ENCODE results near the gene DNAJC9.

DNAJC9 gene

GRCh38 chr10:73238990-73239566 lies 8.0 kb downstream of the DNAJC9 start:
- no peak for DNase-seq

GRCh38 chr10:73234695-73235094 lies 12.4 kb downstream of the DNAJC9 start:
- no peak for DNase-seq

- DNase-seq: no peak
These were observed 13.2 kb downstream of the DNAJC9 start for GRCh38 chr10:73233883-73234282.

GRCh38 chr10:73232887-73233286 lies 14.2 kb downstream of the DNAJC9 start:
- DNase-seq: no peak

- DNase-seq: no peak
These were observed 17.5 kb downstream of the DNAJC9 start for GRCh38 chr10:73229567-73229966.

GRCh38 chr10:73228247-73228646 lies 18.8 kb downstream of the DNAJC9 start:
- no peak for DNase-seq

- DNase-seq: no peak
These were observed 20.4 kb downstream of the DNAJC9 start for GRCh38 chr10:73226663-73227062.

GRCh38 chr10:73225518-73225917 lies 21.5 kb downstream of the DNAJC9 start:
- no peak for DNase-seq

- DNase-seq: no peak
These were observed 26.1 kb downstream of the DNAJC9 start for GRCh38 chr10:73220989-73221388.

GRCh38 chr10:73219384-73219783 lies 27.7 kb downstream of the DNAJC9 start:
- no peak for DNase-seq

- DNase-seq: no peak
These were observed 28.4 kb downstream of the DNAJC9 start for GRCh38 chr10:73218431-73219191.

GRCh38 chr10:73217628-73218027 lies 29.4 kb downstream of the DNAJC9 start:
- DNase-seq: no peak

GRCh38 chr10:73215749-73216148 lies 31.3 kb downstream of the DNAJC9 start:
- DNase-seq: no peak

GRCh38 chr10:73211106-73211811 lies 35.8 kb downstream of the DNAJC9 start:
- no peak for DNase-seq

- no peak for DNase-seq
These were observed 36.5 kb downstream of the DNAJC9 start for GRCh38 chr10:73210395-73211105.

GRCh38 chr10:73209705-73210104 lies 37.4 kb downstream of the DNAJC9 start:
- no peak for DNase-seq

GRCh38 chr10:73207883-73208282 lies 39.2 kb downstream of the DNAJC9 start:
- DNase-seq: no peak

GRCh38 chr10:73206385-73206784 lies 40.7 kb downstream of the DNAJC9 start:
- no peak for DNase-seq

GRCh38 chr10:73205890-73206289 lies 41.2 kb downstream of the DNAJC9 start:
- DNase-seq: no peak

GRCh38 chr10:73205081-73205480 lies 42.0 kb downstream of the DNAJC9 start:
- no peak for DNase-seq
